Occipital lobe (tissue), 2 donors: ENCODE data around the gene ZP1. TPM values are rescaled to one million over a fixed set of nuclear protein-coding genes. Genes with fewer than 3 reads are reported as not detected.

Experiments used
- DNase-seq: peaks from one replicate; lab custom pipeline; 2025; lab: John Stamatoyannopoulos, UW
- total RNA-seq: library from RNA; depleted of rRNA; stranded (reverse); fragments of >200 nt; gene quantifications from one replicate; pipeline ENCODE4 v1.2.3, GENCODE V29; 2014

The ZP1 gene
- total RNA-seq, 1 donor from 2014 or later: not detected

GRCh38 chr11:60858236-60858635, 9.1 kb upstream of the ZP1 start:
- no peak for DNase-seq

- no peak for DNase-seq
Measured at GRCh38 chr11:60858731-60859464, 8.4 kb upstream of the ZP1 start.

GRCh38 chr11:60859616-60860250, 7.6 kb upstream of the ZP1 start:
- DNase-seq: no peak

- no peak for DNase-seq
Measured at GRCh38 chr11:60860943-60861342, 6.4 kb upstream of the ZP1 start.

GRCh38 chr11:60862171-60862570, 5.2 kb upstream of the ZP1 start:
- no peak for DNase-seq

- no peak for DNase-seq
Measured at GRCh38 chr11:60863550-60864521, 3.5 kb upstream of the ZP1 start.

- no peak for DNase-seq
Measured at GRCh38 chr11:60864856-60865513, 2.4 kb upstream of the ZP1 start.

- DNase-seq: no peak
Measured at GRCh38 chr11:60867871-60868681, 734 bp downstream of the ZP1 start.

- no peak for DNase-seq
Measured at GRCh38 chr11:60868682-60869450, 1.5 kb downstream of the ZP1 start.

GRCh38 chr11:60869451-60869825, 2.1 kb downstream of the ZP1 start:
- DNase-seq: no peak

- DNase-seq: no peak
Measured at GRCh38 chr11:60870276-60870675, 2.9 kb downstream of the ZP1 start.

GRCh38 chr11:60870733-60871377, 3.5 kb downstream of the ZP1 start:
- no peak for DNase-seq

- no peak for DNase-seq
Measured at GRCh38 chr11:60871378-60872061, 4.2 kb downstream of the ZP1 start.

GRCh38 chr11:60872124-60872960, 5.0 kb downstream of the ZP1 start:
- DNase-seq: no peak

GRCh38 chr11:60872961-60873524, 5.7 kb downstream of the ZP1 start:
- DNase-seq: no peak

GRCh38 chr11:60873533-60873932, 6.2 kb downstream of the ZP1 start:
- DNase-seq: no peak
